ENCODE measurements around the gene PDE3A. TPM values are rescaled to one million over a fixed set of nuclear protein-coding genes. Genes with fewer than 3 reads are reported as not detected.

The PDE3A gene
- total RNA-seq, 2 experiments from 2014 or later: not detected

DNA sequence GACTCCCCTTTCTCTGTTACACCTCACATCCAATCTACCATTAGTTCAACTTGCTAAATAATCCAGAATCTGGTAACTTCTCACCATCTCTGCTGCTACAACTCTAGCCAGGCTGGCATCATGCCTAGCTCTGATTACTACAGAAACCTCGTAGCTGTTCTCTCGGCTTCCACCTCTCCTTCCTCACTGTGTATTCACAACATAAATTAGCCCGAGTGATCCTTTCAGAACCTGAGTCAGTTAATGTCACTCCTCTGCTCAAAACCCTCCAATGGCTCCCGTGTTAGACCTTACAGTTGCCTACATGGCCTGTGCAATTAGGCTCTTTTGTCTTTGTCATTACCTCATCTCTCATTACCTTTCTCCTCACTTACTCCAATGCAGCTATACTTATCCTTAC, 139.4 kb downstream of the PDE3A start:
- DNase-seq: no peak
- ChIA-PET POLR2A (no interaction called here), CTCF (no interaction called here)
- H3K36me3 Mint-ChIP-seq (ENCODE audit: low read depth): no peaks in the 10 kb centered on the region
- H3K4me1 Mint-ChIP-seq: no peaks in the 10 kb centered on the region
- no peak overlapping the region for H3K27ac Mint-ChIP-seq
- H3K27me3 Mint-ChIP-seq: peaks cover 3% of the 10 kb centered on the region
- no peak overlapping the region for H3K4me3 Mint-ChIP-seq
- no peaks in the 10 kb centered on the region for H3K9me3 Mint-ChIP-seq

DNA sequence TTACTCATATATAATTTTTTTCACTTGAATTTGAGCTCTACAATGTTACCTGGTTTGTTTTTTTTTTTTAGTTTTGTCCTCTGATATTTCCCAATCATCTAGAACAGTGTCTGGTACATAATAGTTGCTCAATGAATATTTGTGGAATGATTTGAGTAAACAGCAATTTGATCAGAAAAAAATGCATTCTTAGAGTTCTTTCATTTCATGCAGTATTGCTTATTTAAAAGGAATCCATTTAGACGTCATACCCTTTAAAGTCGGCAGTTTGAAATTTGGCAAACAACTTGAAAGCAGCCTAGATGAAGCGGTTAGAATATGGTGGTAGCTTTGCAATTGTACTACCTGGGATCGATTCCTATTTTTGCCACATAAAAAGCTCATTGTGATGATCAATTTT, 140.0 kb downstream of the PDE3A start:
- no peaks in the 10 kb centered on the region for H3K36me3 Mint-ChIP-seq (ENCODE audit: low read depth)
- no peak for DNase-seq
- no peak overlapping the region for H3K4me3 Mint-ChIP-seq
- H3K9me3 Mint-ChIP-seq: no peaks in the 10 kb centered on the region
- H3K4me1 Mint-ChIP-seq: no peaks in the 10 kb centered on the region
- no peak overlapping the region for H3K27ac Mint-ChIP-seq
- H3K27me3 Mint-ChIP-seq: peaks cover 3% of the 10 kb centered on the region
- ChIA-PET CTCF (no interaction called here), POLR2A (no interaction called here)

DNA sequence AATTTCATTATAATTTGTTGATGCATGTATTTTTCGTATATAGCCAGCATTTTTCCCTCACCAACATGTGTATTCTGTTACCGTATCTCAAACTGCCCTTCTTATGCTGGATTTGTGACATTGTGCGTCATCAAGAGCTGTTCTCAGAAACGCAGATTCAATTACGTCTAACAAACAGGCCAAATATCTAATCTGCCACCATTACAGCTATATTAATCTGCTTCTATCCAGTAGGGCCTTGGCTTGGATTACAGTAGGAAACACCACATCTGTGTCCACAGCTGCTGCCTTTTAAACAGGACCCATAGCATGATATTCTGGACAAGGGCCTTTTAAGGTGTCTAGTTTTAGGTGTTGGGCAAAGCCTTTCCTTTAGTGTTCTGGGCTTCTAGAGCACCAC, 140.6 kb downstream of the PDE3A start:
- CTCF ChIA-PET: interaction anchor here (0.7 kb wide), 1 partner anchor 86 kb away, joined by 3 read pairs; no protein-coding TSS in a partner anchor
- no peak for DNase-seq
- H3K9me3 Mint-ChIP-seq: no peaks in the 10 kb centered on the region
- POLR2A ChIA-PET: no interaction called here
- peaks cover 3% of the 10 kb centered on the region for H3K27me3 Mint-ChIP-seq
- no peaks in the 10 kb centered on the region for H3K4me1 Mint-ChIP-seq
- no peak overlapping the region for H3K27ac Mint-ChIP-seq
- H3K36me3 Mint-ChIP-seq (ENCODE audit: low read depth): no peaks in the 10 kb centered on the region
- H3K4me3 Mint-ChIP-seq: no peak overlapping the region

DNA sequence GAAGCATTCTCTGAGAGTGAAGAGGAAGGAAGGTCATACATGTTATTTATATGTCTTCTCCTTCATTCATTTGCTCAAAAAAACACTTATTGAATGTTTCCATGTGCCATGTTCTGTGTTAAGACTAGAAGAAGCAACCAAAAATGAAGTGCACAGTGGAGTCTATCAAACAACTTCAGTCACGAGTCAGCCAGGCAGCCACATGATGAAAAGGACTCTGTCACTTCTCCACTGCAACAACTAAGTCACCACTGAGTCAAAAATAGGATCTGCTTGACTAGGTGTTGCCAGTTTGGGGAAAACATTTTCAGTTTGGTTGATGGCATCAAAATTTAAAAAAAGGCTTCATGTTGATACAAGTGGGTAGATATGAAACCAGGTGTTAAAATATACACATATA, 142.5 kb downstream of the PDE3A start:
- no peaks in the 10 kb centered on the region for H3K4me1 Mint-ChIP-seq
- no peaks in the 10 kb centered on the region for H3K9me3 Mint-ChIP-seq
- H3K27ac Mint-ChIP-seq: no peak overlapping the region
- H3K27me3 Mint-ChIP-seq: peaks cover 3% of the 10 kb centered on the region
- ChIA-PET CTCF (interaction anchor here (0.6 kb wide), 1 partner anchor 125 kb away, joined by 3 read pairs; no protein-coding TSS in a partner anchor), POLR2A (no interaction called here)
- no peak overlapping the region for H3K4me3 Mint-ChIP-seq
- DNase-seq: no peak
- H3K36me3 Mint-ChIP-seq (ENCODE audit: low read depth): no peaks in the 10 kb centered on the region

DNA sequence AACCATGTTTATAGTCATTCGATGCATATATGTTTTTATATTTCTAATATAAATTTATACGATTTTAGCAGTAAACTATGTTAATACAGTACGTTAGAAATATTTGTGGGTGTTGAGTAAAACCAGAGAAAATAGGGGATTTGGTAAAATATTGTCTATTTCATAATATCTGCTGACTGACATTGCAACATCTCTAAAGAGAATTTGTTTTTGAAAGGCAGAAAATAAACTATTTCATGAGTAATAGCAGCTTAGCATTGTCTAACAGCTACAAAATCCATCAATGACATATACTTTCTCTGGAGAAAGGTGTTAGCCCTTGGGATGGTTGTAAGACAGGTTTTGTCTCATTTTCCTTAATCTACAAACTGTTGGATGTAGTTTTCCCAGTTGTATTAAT, 144.9 kb downstream of the PDE3A start:
- Mint-ChIP-seq H3K27me3 (peaks cover 3% of the 10 kb centered on the region), H3K36me3 (ENCODE audit: low read depth) (no peaks in the 10 kb centered on the region), H3K9me3 (no peaks in the 10 kb centered on the region), H3K4me3 (no peak overlapping the region), H3K4me1 (no peaks in the 10 kb centered on the region), H3K27ac (no peak overlapping the region)
- ChIA-PET CTCF (no interaction called here), POLR2A (no interaction called here)
- DNase-seq: no peak

DNA sequence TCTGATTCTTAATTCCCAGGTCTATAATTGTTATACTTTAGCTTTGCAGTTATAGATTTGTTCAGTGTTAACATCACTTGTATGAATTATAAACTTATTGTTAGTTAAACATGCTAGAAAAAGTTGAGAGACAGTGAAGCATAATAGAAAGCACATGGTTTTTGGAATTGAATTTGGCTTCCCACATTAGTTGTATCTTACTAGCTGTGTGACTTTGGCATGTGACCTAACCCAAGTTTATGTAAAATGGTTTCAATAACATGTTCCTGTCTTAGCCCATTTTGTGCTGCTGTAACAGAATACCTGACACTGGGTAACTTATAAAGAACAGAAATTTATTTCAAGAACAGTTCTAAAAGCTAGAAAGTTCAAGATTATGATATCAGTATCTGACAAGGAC, 146.3 kb downstream of the PDE3A start:
- POLR2A ChIA-PET: no interaction called here
- CTCF ChIA-PET: no interaction called here
- H3K4me1 Mint-ChIP-seq: no peaks in the 10 kb centered on the region

DNA sequence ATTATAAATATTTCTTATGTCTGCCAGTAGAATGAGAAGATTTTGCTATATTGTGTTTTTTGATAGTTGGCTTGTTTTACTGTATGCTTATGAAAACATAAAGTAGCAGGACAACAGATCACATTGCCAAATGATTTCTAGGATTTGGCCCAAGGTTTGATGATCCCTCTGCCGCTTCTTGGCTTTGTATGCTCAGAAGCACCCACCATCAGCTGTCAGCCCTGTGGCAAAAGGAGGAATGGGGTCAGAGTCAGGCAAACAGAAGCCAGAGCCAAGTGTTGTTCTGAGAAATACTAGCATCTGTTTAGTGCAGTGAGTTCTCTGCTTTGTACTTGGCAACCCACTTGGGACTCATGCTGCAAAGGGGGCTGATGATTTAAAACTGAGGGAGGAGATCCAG, 152.2 kb downstream of the PDE3A start:
- DNase-seq: no peak
- Mint-ChIP-seq H3K4me1 (no peaks in the 10 kb centered on the region), H3K4me3 (no peak overlapping the region), H3K36me3 (ENCODE audit: low read depth) (no peaks in the 10 kb centered on the region), H3K27me3 (no peaks in the 10 kb centered on the region), H3K27ac (no peak overlapping the region), H3K9me3 (no peaks in the 10 kb centered on the region)
- ChIA-PET CTCF (no interaction called here), POLR2A (no interaction called here)

More for the DNA sequence above, 146.3 kb downstream of the PDE3A start:
- Mint-ChIP-seq H3K4me3 (no peak overlapping the region), H3K27ac (no peak overlapping the region), H3K9me3 (no peaks in the 10 kb centered on the region), H3K36me3 (ENCODE audit: low read depth) (no peaks in the 10 kb centered on the region), H3K27me3 (peaks cover 3% of the 10 kb centered on the region)
- DNase-seq: no peak

DNA sequence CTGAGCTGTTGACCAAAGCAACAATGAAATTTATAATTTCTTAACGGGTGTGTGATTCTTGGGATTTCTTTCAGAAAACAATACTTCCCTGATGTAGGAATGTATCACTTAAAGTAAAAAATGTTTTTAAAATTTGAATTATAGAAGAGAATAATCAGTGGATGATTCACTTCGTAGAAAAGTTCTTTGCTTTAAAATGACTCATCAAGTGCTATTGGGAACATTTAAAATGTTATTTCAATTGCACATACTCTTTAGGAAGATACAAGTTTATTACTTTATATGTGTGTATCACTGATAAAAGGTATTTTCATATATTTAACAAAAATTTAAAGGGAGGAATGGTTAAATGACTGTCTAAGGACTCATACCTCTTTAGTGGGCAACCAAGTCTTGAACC, 155.3 kb downstream of the PDE3A start:
- no peaks in the 10 kb centered on the region for H3K27me3 Mint-ChIP-seq
- ChIA-PET CTCF (no interaction called here), POLR2A (no interaction called here)
- no peaks in the 10 kb centered on the region for H3K9me3 Mint-ChIP-seq
- no peak overlapping the region for H3K27ac Mint-ChIP-seq
- H3K4me3 Mint-ChIP-seq: no peak overlapping the region
- H3K36me3 Mint-ChIP-seq (ENCODE audit: low read depth): no peaks in the 10 kb centered on the region
- DNase-seq: no peak
- no peaks in the 10 kb centered on the region for H3K4me1 Mint-ChIP-seq

DNA sequence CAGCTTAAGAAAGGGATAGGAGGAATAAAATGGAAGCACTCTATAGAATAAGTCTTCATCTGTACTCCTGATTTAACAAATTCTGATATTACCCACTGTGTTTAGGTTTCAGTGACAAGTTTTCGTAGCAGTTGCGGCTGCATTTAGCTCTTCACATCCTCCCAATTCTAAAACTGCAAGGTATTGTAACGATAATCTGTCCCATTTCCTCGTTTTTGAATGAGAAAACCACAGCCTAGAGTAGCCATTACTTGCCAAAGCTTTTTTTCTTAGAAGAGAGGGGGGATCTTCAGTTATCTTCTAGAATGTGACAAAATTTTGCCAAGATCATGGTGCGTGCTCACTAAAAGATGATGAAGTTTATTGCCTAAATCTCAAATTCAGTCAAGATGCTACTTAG, 155.8 kb downstream of the PDE3A start:
- no peaks in the 10 kb centered on the region for H3K9me3 Mint-ChIP-seq
- DNase-seq: no peak

DNA sequence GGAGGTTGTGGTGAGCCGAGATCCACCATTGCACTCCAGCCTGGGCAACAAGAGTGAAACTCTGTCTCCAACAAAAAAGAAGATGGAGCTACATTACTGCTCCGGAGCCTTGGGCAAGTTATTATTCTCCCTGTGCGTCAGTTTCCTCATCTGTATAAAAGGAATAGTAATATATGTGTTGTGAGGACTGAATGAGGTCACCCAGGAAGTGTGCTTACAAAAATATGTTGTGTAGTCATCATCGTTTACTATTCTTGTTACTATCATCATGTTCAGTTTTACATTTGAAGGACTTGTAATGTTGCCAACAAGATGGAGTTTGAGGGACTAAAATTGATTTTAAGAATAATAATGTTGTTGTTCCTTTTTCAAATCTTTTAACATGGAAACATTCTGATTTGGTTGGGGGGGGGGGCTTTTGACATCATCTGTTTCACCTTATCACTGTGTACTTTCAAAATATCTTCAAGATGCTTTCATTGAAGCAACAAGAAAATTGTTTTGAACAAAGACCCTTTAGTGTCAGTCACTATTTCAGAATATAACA, 156.8 kb downstream of the PDE3A start:
- Mint-ChIP-seq H3K4me3 (no peak overlapping the region), H3K9me3 (no peaks in the 10 kb centered on the region), H3K4me1 (no peaks in the 10 kb centered on the region), H3K27me3 (no peaks in the 10 kb centered on the region), H3K36me3 (ENCODE audit: low read depth) (no peaks in the 10 kb centered on the region), H3K27ac (no peak overlapping the region)
- ChIA-PET CTCF (no interaction called here), POLR2A (no interaction called here)
- no peak for DNase-seq

More for the DNA sequence above, 155.8 kb downstream of the PDE3A start:
- POLR2A ChIA-PET: no interaction called here
- Mint-ChIP-seq H3K27ac (no peak overlapping the region), H3K36me3 (ENCODE audit: low read depth) (no peaks in the 10 kb centered on the region), H3K27me3 (no peaks in the 10 kb centered on the region), H3K4me1 (no peaks in the 10 kb centered on the region), H3K4me3 (no peak overlapping the region)
- CTCF ChIA-PET: no interaction called here

DNA sequence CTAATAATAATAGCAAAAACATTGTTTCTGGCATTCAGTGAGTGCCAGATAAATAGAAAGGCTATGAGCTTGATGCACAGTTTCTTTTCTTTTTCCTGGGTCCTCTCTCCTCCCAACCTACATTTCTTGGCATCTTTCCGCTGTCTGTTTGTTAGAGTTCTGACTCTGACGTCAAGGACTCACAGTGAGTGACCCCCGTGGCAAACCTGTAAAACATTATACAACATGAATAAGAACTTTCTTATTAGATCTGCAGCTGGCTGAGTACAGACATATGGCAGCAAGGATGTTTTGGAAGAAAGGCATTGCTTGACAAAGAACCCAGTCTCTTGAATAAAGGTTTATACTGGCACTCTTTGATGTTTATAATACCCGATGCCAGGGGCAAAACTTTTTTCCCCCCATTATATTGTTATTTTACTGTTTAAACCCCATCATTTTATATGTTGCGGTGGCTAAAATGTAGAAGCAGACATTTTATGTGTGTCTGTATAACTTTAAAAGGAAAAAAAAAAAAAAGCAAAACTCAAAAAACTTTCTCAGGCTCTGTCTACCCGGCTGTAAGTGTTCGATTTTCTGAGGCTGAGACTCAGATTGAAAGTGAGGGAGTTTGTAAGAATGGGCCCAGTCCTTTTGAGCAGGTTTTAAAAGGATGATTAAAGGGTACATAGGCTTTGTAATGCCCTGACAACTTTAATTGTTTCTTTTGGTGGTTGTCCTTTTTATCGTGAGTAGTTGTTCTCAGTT, 159.3 kb downstream of the PDE3A start:
- no peak overlapping the region for H3K4me3 Mint-ChIP-seq
- H3K27ac Mint-ChIP-seq: no peak overlapping the region
- no peaks in the 10 kb centered on the region for H3K4me1 Mint-ChIP-seq
- ChIA-PET POLR2A (no interaction called here), CTCF (no interaction called here)
- no peaks in the 10 kb centered on the region for H3K9me3 Mint-ChIP-seq
- H3K36me3 Mint-ChIP-seq (ENCODE audit: low read depth): no peaks in the 10 kb centered on the region
- no peak for DNase-seq
- no peaks in the 10 kb centered on the region for H3K27me3 Mint-ChIP-seq

DNA sequence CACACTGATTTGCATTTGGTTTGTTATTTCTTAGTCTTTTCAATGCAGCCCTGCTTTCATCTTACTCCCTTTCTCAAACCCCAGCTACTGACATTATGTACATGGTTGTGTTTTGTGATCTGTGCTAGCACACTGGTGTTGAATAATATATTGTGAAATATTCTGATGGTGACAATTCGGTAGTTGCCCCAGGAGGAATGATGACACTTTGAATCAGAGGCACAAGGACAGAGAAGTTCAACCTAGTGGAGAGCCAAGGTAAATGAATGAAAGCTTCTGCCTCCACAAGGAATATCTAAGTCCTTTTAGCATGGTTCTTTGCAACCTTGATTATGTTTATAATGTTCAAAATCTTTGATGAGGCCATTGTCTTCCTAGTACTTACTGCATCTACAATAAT, 159.9 kb downstream of the PDE3A start:
- H3K36me3 Mint-ChIP-seq (ENCODE audit: low read depth): no peaks in the 10 kb centered on the region
- POLR2A ChIA-PET: no interaction called here
- CTCF ChIA-PET: no interaction called here

DNA sequence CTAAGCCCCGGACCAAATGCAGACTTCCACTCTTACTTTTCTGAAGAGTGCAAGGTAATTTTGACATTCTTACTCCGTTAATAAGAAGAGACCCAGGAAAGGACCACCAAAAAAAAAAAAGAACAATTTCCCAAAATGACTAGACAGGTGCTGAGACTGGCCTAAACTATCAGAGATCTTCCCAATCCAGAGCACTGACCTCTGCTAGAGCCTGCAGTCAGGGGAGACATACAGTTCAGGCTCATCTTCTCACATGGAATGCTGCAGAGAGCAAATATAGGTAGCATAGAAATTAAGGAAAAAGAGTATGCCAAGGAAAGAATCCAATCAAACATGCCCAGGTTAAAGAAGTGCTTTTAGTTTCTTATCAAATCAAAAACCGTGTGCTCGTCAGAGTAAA, 177.9 kb downstream of the PDE3A start:
- no peaks in the 10 kb centered on the region for H3K36me3 Mint-ChIP-seq (ENCODE audit: low read depth)
- H3K4me1 Mint-ChIP-seq: no peaks in the 10 kb centered on the region
- no peak for DNase-seq
- H3K27ac Mint-ChIP-seq: no peak overlapping the region
- H3K4me3 Mint-ChIP-seq: no peak overlapping the region
- POLR2A ChIA-PET: no interaction called here
- no peaks in the 10 kb centered on the region for H3K9me3 Mint-ChIP-seq
- CTCF ChIA-PET: no interaction called here
- no peaks in the 10 kb centered on the region for H3K27me3 Mint-ChIP-seq

More for the DNA sequence above, 159.9 kb downstream of the PDE3A start:
- no peak for DNase-seq
- no peak overlapping the region for H3K27ac Mint-ChIP-seq
- no peaks in the 10 kb centered on the region for H3K27me3 Mint-ChIP-seq
- H3K4me1 Mint-ChIP-seq: no peaks in the 10 kb centered on the region
- no peak overlapping the region for H3K4me3 Mint-ChIP-seq
- no peaks in the 10 kb centered on the region for H3K9me3 Mint-ChIP-seq
